HepG2 (cell line): ENCODE results near the gene FXN. TPM values are rescaled to one million over a fixed set of nuclear protein-coding genes. Genes with fewer than 3 reads are reported as not detected.

Experiments
- CHD4 ChIP-seq: fragments of 200-600 bp; sonication (generic); IDR thresholded peaks from 2 replicates; pipeline ENCODE4 v1.7.0; 2017; ENCODE audit warnings: mild to moderate bottlenecking, low read length, borderline replicate concordance
- GPN1 ChIP-seq: sonication (generic); formaldehyde crosslinking; IDR thresholded peaks from 2 replicates; pipeline ENCODE4 v1.5.1; 2020; ENCODE audit warnings: missing genetic modification reagents, borderline replicate concordance
- HNRNPK ChIP-seq: fragments of 200-400 bp; formaldehyde crosslinking; IDR thresholded peaks from 2 replicates; pipeline ENCODE4 v1.6.1; 2018; ENCODE audit warnings: low read length, low read depth, moderate library complexity, mild to moderate bottlenecking; ENCODE audit not compliant: poor library complexity, severe bottlenecking
- IKZF1 ChIP-seq: fragments of 450-650 bp; IDR thresholded peaks from 2 replicates; pipeline ENCODE4 v1.7.1; 2016
- JUND ChIP-seq: sonication (generic); formaldehyde crosslinking; IDR thresholded peaks from 2 replicates; pipeline ENCODE4 v1.8.0; 2022; ENCODE audit warnings: mild to moderate bottlenecking, missing genetic modification reagents
- MYC ChIP-seq: sonication (generic); formaldehyde crosslinking; IDR thresholded peaks from 2 replicates; pipeline ENCODE4 v1.9.0; 2021; ENCODE audit warnings: missing genetic modification reagents, borderline replicate concordance
- NR0B2 ChIP-seq: sonication (generic); formaldehyde crosslinking; IDR thresholded peaks from 2 replicates; pipeline ENCODE4 v1.4.0; 2020; ENCODE audit warnings: mild to moderate bottlenecking, missing genetic modification reagents
- RXRA ChIP-seq: sonication (generic); formaldehyde crosslinking; IDR thresholded peaks from 2 replicates; pipeline ENCODE4 v1.5.1; 2020; ENCODE audit warnings: missing genetic modification reagents
- SCMH1 ChIP-seq: sonication (generic); formaldehyde crosslinking; IDR thresholded peaks from 2 replicates; pipeline ENCODE4 v1.9.0; 2021; ENCODE audit warnings: missing genetic modification reagents, mild to moderate bottlenecking, borderline replicate concordance
- SRY ChIP-seq: sonication (generic); formaldehyde crosslinking; IDR thresholded peaks from 2 replicates; pipeline ENCODE4 v1.8.0; 2022; ENCODE audit warnings: mild to moderate bottlenecking, missing genetic modification reagents
- SSRP1 ChIP-seq: IDR thresholded peaks from 2 replicates; pipeline ENCODE4 v1.6.1; 2016; ENCODE audit warnings: control low read depth
- TEF ChIP-seq: sonication (generic); formaldehyde crosslinking; IDR thresholded peaks from 2 replicates; pipeline ENCODE4 v1.5.0; 2020; ENCODE audit warnings: missing genetic modification reagents
- ZBTB49 ChIP-seq: sonication (generic); formaldehyde crosslinking; IDR thresholded peaks from 2 replicates; pipeline ENCODE4 v1.4.0; 2020; ENCODE audit warnings: missing genetic modification reagents, borderline replicate concordance
- ZNF207 ChIP-seq: fragments of 450-650 bp; IDR thresholded peaks from 2 replicates; pipeline ENCODE4 v1.6.1; 2016; ENCODE audit warnings: antibody characterized with exemption, borderline replicate concordance
- ZNF513 ChIP-seq: sonication (generic); formaldehyde crosslinking; conservative IDR thresholded peaks from 2 replicates; pipeline ENCODE4 v1.5.0; 2020; ENCODE audit warnings: missing genetic modification reagents
- ZNF574 ChIP-seq: sonication (generic); formaldehyde crosslinking; IDR thresholded peaks from 2 replicates; pipeline ENCODE4 v1.4.0; 2020; ENCODE audit warnings: missing genetic modification reagents
- ZNF747 ChIP-seq: sonication (generic); formaldehyde crosslinking; IDR thresholded peaks from 2 replicates; pipeline ENCODE4 v1.8.1; 2023; ENCODE audit warnings: missing genetic modification reagents, mild to moderate bottlenecking, borderline replicate concordance
- ZNF781 ChIP-seq: sonication (generic); formaldehyde crosslinking; IDR thresholded peaks from 2 replicates; pipeline ENCODE4 v1.5.1; 2020; ENCODE audit warnings: borderline replicate concordance, mild to moderate bottlenecking, missing genetic modification reagents; ENCODE audit errors: not compliant biosample characterization
- polyA plus RNA-seq, 8 experiments: library from polyadenylated mRNA; depleted of rRNA in 3 of 8; stranded (reverse) in 7 of 8; unstranded in 1 of 8; fragments of >200 nt; fragmentation: Illumina TruSeq in 4 of 8; extraction: Trizol in 4 of 8; gene quantifications; 2 replicates each; pipeline versions ENCODE4 v1.2.1 to v1.2.3, GENCODE V29; 2011 to 2016; ENCODE audit warnings: low read depth in 4 of 8, missing spikeins in 1 of 8, mixed read lengths in 1 of 8; ENCODE audit not compliant: insufficient read depth in 1 of 8
- total RNA-seq, 5 experiments: library from RNA; depleted of rRNA; stranded (reverse); fragments of >200 nt; fragmentation: Illumina TruSeq; extraction: Trizol; gene quantifications; 2 replicates each; pipeline ENCODE4 v1.2.3, GENCODE V29; 2016; ENCODE audit warnings: low read depth in 1 of 5
- TF ChIP-seq, protein P1 (sequence below): sonication (generic); formaldehyde crosslinking; IDR thresholded peaks from 2 replicates; pipeline ENCODE4 v1.5.0; 2020; ENCODE audit warnings: missing genetic modification reagents, mild to moderate bottlenecking, borderline replicate concordance

FXN gene
- total and polyA plus RNA-seq, 2 of the 13 experiments (the other 11 are each of a cell fraction or from before 2014, with no cell fraction given) = 24.1 to 26.0 TPM

- TF ChIP-seq ZBTB49 (CRISPR knock-in tag) (no peak), SSRP1 (CRISPR knock-in tag) (no peak), NR0B2 (CRISPR knock-in tag) (no peak), SRY (CRISPR knock-in tag) (no peak), TEF (CRISPR knock-in tag) (no peak), IKZF1 (no peak), RXRA (peak; percentile 49; the same call in 1 of the 2 replicates), HNRNPK (no peak), ZNF747 (no peak), CHD4 (no peak; the same call in 1 of the 2 replicates), ZNF513 (CRISPR knock-in tag) (no peak), ZNF781 (no peak), MYC (CRISPR knock-in tag) (no peak; the same call in 1 of the 2 replicates), GPN1 (CRISPR knock-in tag) (no peak), ZNF207 (no peak), JUND (CRISPR knock-in tag) (no peak), ZNF574 (CRISPR knock-in tag) (no peak), SCMH1 (CRISPR knock-in tag) (no peak)
- TF ChIP-seq, protein P1, sequence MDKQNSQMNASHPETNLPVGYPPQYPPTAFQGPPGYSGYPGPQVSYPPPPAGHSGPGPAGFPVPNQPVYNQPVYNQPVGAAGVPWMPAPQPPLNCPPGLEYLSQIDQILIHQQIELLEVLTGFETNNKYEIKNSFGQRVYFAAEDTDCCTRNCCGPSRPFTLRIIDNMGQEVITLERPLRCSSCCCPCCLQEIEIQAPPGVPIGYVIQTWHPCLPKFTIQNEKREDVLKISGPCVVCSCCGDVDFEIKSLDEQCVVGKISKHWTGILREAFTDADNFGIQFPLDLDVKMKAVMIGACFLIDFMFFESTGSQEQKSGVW (CRISPR knock-in tag) = no peak
Observed at GRCh38 chr9:69104830-69105527, 69.4 kb downstream of the FXN start (continued).
